NCI-H146 treated with DMSO at 0.1 percent for 48 hours (cell line): Measurements from ENCODE around the gene SNCAIP.
"Not testable (repeated sequence)": the region's sequence is repeated elsewhere in the genome, so short reads cannot be mapped to it uniquely, and the experiment has no call there.

Experiments
- DNase-seq: peaks from one replicate; lab custom pipeline; 2025; ENCODE audit not compliant: unreplicated experiment; lab: John Stamatoyannopoulos, UW

SNCAIP gene

DNA sequence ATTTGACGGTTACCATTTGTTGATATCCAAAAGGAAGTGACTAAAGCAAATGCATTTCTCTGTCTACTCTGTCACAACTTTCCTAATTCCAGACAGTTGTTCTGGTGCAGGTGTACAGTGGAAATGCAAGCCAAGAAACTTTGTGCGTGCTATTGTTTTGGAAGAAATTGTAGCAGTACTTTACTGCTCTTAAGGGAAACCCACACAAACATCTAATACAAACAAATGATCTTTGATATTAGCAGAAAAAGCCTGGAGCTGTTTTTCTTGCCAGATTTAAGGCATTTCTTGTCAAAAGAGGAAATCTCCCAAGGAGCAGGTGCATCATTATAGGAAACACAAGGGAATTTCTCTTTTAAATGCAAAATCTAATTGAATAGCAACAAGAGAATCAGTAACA lies 2.0 kb downstream of the SNCAIP start:
- no peak for DNase-seq

DNA sequence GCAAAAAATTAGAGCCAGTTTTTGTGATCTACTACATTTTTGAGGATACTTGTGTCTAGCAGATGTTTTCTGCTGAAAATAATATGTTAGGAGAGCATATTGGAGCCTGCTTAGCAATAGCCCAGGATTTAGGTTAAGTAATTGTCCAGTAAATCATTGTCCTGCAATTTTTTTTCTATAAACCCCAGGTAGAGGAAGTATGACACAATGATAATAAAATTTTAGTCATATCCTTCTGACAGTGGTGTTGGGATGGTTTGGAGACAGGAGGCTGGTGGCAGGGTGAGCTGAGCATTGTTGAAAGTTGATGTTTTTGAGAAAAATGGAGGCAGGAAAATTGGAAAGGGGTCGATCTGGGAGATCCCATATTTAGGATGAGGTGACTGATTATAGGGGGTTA lies 3.5 kb downstream of the SNCAIP start:
- DNase-seq, result no peak

DNA sequence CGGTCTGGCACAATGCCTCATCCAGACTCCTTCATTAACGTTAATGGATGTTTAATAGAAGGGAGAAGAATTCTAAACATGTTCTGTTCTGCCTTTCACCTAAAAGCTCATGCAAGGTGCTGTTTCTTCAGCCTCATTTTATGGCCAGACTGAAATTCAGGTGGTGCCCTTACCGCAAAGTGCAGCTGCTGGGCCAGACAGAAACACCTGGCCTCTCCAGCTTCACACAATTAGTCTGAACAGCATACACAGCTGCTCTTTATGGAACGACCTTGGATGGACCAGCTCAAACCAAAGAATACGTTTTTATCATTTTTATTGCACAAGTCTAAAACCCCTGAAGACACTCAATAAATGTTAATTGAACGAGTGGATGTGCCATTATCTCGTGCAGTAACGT lies 4.6 kb downstream of the SNCAIP start:
- peak; percentile 48 for DNase-seq

DNA sequence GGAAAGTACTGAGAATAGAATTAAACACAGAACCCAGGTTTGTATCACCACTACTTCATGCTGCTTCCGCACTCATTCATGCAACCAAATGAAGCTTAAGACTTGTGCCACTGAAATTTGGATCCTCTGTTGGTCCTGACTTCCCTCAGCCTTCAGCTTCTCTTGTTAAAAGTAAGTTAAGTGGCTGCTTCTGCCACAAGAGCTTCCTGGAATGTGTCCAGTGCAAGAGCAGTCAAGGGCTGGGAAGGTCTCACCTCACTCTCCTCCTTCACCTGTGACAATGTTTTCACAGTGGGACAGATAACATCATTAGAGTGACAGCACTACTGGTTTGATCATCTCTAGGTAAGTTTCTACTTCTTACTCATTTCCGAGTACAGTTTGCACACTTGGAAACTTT lies 7.9 kb downstream of the SNCAIP start:
- DNase-seq, result no peak

DNA sequence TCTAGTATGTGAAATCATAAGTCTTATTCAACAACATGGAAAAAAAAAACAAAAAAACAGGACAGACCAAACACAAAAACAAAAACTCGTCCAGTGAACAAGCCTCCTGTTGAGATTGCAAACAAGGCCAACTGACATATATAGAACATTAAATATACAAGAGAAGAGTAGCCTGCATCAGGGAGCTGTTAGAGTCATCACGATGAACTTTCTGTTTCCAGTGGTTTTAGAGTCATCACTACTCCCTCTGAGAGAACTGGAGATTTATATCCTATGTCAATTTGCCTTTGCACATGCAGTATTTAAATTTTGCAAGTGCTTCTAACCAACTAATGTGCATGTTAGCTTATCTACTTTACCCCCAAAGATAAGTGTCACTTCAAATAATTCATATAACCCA lies 9.9 kb downstream of the SNCAIP start:
- DNase-seq, result no peak

DNA sequence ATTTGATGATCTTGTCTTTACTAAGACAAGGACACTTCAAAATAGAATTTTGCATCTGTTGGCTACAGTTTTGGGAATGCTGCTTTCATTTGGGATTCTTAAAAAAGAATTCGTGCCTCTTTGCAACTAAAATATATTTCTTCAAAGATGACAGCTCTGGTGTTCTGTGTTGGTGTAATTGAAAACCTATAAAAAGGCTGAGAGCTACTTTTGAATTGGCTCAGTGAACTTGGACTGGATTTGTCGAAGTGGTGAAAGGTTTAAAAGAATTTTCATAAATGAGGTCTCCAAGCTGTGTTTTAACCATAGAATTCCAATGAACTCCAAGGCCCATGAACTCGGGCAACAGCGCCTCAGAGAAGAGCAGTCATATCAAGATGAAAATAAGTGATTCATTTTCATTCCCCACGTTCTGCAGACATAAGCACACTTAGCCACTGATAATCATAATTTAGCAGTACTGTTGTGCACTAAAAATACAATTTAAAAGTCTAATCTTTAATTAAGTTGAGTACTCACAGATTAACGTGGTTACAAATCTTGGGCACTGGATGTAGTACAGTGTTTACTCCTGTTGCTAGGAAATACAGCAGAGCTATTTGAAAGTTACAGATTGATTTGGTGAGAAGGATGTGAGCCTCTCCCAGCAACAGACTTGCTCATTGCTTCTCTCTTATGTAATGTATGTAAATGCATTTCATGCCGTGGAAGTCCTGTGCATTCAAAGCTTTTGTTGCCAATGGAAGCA lies 10.9 kb downstream of the SNCAIP start:
- no peak for DNase-seq

DNA sequence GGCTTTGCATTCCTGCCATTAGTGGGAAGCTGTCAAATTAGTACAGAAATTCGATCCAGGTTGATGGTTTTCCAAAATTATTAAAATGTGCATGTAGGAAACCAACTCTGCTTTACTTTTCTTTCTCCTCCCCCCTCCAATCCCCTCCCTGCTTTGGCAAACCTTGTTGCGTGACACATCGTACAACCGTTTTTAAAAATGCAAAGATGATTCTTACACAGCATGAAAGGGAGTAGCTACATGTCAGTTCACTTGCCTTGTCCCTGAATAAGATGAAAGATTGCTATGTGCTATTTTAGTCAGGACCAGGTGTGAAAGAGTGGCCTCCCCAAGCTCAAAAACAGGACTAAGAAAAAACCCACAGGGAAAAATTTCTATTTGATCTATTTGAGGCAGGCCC lies 11.7 kb downstream of the SNCAIP start:
- DNase-seq, result no peak

DNA sequence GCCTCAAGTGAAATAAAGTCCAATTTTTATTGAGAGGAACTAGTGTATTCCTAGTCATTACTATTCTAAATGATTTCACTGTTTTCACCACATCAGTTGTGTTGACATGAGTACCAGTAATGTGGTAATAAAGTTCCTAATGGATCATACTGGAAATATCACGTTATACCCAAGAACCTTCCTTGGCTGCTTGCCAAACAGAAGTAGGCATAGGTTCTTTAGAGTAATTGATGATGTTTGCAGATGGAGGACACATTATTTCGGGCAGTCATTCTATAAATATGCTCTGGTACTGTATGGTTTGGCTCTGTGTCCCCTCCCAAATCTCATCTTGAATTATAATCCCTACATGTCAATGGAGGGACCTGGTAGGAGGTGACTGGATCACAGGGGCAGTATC lies 15.1 kb downstream of the SNCAIP start:
- DNase-seq, result no peak

DNA sequence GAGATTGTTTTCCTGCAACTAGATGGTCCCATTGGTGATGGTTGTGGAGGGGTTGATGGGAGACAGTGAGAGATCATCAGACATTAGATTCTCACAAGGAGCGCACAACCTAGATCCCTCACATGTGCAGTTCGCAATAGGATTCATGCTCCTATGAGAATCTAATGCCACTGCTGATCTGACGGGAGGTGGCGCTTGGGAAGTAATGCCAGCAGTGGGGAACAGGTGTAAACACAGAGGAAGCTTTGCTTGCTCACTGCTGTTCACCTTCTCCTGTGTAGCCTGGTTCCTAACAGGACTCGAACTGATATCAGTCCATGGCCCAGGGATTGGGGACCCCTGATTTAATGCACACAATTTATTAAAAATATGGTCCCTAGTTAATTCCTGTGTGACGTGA lies 18.8 kb downstream of the SNCAIP start:
- DNase-seq, result no peak

DNA sequence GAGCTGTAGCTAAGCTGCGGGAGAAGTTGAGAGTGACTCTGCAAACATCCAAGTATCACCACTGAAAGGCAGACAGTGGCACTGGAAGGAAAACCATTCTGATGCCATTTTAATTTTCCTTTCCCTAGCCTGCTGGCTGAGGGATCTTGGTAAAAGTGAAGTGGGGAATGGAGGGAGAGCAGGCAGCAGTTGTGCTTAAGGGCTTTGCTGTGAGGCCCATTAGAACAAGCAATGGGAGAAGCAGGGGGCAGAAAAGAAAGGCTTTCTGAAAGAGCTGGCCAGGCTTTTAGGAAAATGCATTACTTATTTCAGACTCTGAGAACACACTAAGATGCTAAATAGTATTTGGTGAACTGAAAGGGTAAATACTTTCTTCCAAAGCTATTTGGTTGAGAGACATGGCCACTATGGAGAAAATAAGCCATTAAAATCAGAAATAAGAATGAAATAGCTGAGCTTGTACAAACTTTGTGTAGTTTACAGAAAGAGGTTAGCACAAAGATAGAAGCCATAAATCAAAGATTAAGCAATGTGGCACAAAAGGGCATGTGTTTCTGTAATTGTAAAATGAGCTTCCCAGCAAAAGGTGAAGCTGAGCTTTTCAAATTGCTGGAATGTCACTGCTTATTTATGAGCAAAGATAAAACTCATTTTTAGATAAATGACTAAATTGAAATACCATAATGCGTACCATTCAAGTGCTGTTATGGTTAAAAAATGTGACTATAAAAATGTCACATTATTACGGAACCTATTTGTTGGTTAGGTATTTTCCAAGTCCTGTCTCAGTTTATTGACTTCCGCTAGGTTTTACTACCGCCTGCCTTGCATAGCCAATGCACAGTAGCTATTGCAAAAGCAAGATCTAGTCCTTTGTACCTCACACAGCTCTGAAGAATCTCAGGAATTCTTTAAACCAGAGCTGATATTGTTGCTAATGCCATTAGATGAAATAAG lies 20.8 kb downstream of the SNCAIP start:
- DNase-seq, result no peak

DNA sequence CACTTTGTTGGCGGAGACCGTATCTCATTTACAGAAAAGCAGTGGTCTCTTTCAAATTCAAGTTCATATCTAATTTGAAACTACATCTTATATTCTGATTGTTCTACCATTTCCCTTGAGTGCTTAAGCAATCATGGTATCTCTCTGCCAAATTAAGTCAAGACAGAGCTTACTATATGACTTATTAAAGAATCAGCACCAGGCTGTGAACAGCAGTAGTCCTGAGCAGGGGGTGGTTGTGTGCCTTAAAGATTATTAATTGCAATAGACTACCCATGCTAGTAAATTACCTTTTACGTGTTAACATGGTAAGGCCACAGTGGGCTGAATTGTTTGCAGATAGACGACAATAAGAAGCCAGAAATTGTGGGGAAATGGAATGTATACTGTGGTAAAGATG lies 21.5 kb downstream of the SNCAIP start:
- DNase-seq, result no peak

DNA sequence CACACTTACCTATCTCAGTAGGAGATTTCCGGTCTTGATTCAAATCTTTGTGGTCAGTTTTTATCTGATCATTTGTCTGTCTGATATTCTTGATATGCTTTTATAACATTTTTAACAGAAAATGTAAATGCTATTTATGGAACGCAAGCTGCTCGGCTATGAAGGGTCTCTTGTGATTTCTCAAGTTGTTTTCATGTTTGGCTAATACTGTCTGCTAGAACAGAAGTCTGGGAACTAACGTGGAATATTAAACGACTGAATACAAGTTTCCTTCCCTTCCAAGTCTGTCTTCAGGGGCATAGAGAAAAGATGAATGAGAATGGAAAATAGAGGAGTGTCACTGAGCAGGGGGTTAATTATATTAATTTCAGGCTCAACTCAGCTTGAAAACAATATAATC lies 27.6 kb downstream of the SNCAIP start:
- no peak for DNase-seq

DNA sequence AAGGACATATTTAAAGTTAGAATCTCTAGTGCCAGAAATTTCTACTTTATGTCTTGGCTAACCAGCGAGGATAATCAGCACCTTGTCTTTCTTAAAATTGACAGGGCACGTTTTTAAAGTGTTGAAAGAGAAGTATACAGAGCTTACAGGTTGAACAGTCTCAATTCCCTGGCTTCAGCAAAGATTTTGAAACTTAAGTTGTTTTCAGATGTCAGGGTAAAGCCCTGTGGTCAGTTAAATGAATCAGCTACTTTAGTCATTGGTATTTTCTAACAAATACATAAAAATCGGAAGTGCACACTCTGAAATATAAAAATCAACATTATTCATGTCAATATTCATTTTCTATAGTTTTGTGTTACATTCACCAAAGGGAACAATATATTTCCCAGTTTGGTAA lies 29.1 kb downstream of the SNCAIP start:
- peak; percentile 100 for DNase-seq

DNA sequence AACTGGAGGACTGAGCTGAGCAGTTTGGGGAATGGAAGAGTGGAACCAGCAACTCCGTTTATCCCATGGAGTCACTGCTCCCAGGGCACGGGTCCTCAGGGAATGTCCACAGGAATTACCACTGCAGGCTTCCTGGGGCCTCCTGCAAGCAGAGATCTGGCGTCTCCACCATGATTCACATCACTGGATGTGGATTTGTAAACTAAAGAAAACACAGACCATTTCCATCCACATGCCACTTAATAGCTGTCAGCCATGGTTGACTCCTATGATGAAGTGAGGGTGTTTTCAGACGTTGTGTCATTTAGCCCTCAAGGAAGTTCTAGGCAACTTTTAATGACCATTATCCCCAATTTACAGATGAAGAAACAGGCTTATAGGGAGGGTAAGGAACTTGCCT lies 30.2 kb downstream of the SNCAIP start:
- DNase-seq, result no peak

DNA sequence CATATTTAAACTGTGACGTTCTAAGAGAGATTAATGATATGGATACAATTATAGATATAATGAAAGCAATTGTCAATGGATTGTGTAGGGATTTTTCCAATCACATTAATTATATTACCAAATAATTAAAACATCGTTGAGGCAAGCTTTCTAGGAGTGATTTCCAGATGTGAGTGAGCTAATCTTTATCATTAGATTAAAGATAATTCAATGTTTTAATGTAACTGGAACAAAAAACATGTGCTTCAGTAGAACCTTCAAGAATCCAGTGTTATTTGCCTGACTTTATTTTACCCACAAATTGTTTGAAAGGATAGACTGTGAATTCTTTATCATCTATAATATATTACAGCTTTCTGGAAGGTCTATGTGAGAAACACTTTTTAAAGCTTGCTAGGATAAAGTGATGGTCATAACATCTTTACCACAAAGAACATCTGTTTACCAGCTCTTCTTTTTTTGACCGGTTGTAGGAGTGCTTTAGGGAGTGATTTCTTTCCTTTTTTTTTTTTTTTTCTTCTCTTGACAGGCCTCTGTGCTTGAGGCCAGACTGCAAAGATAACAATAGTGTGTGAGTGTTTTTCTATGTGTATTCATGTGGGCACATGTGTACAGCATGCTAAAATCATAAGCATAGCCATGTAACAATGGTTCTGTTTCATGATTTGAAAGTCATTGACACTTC lies 35.0 kb downstream of the SNCAIP start:
- no peak for DNase-seq

DNA sequence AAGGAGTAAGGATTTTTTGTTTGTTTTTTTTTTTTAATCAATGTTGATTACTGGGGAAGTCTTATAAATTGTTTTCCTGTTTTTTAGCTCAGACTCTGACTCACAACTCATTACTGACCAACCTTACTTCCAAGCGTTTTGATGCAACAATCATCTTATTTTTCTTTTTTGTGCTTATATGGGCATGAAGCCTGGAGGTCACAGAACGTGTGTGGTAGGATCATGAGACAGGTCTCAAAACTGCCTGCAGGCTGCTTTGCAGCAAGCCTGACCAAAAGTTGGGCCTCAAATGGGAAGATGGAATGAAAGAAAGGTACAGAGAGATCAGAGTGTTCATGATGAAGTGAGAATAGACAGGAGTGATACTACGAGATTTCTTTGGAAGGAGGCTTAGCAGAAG lies 38.5 kb downstream of the SNCAIP start:
- no peak for DNase-seq

DNA sequence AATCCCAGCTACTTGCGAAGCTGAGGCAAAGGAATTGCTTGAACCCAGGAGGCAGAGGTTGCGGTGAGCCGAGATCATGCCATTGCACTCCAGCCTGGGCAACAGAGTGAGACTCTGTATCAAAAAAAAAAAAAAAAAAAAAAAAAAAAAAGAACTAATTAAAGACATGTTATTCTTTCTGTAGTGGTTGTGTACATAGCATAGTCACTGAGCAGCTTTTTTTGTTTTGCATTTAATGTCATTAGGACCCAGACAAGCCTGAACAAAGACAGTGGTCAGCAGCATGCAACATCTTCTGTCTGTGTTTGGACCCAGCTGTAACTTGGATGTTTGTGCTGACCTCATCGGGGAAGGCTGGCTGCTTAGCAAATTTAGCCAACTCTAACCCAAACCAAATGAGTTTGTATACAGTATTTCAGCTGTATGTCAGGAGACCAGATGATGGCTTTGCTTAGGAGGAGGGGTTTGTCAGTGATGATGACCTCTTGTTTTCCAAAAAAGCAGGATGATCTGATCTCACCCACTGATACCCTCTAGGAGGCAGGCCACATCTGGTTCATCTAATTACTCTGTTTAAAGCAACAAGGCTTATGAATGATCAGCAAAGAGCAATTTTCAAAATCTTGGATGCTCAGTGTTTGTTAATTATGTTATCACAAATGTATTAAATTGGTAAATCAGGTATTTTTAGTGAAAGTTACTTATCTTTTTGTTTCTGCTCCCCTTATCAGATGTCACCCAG lies 39.5 kb downstream of the SNCAIP start:
- no peak for DNase-seq

DNA sequence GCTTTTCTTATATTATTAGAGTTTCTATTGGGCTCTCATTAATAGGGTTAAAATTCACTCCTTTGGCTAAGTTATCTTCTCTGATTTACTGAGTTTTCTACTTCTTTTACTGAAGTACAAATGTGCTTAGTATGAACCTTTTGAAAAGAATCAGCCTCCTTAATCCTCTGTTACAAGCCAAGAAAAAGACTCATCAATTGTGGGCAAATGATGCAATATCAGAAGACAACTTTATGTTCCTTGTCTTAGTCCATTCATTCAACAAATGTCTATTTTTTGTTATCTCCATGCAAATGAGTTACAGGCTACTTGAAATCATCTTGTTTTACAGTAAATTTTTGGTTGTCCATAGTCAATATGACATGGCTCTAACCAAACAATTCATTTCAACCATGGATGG lies 40.3 kb downstream of the SNCAIP start:
- no peak for DNase-seq

DNA sequence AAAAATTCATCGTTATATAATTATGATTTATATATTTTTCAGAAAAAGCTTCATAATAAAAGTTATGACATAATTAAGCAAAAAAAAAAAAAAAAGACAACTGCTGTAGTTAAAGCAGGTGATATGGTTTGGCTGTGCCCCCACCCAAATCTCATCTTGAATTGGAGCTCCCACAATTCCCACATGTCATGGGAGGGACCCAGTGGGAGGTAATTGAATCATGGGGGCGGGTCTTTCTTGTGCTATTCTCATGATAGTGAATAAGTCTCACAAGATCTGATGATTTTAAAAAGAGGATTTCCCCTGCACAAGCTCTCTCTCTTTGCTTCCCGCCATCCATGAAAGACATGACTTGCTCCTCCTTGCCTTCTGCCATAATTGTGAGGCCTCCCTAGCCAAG lies 41.3 kb downstream of the SNCAIP start:
- DNase-seq, result not testable (repeated sequence)

DNA sequence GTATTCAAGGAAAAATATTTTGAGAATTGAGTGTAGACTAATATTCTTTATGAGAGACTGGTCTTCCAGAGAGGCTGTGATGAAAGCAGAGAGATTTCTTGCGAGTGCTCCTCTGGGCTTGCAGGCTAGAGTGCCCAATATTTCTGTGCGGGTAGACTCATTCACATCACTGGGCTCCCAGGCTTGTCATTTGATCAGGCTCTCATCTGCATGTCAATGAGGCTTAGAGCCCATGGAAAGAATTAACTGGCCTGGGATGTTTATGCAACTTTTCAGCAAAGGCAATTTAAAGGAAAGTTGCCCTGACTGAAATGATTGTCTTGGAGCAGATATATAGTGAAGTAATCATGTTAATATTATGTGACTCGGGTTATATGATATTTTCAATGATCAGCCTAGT lies 42.3 kb downstream of the SNCAIP start:
- no peak for DNase-seq

DNA sequence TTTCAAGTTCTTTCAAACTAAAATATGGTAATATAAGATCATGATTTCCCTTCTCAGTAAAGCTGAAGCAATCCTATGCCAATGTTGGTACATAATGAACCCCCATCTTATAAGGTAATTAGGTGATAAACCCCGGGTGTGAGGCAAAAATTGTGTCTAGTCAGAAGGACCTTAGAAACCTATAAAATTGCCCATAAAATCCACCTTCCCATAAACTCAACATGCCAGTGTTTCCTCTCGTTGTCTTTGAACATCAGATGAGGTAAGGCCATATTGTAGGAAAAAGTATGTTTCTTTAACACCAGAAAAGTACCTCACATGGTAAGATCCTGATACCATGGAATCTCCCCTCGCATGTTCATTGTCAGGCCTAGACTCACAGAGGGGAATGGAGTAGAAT lies 43.3 kb downstream of the SNCAIP start:
- DNase-seq, result no peak
